H1 (cell line): Measurements from ENCODE around the gene SLC11A1. TPM values are rescaled to one million over a fixed set of nuclear protein-coding genes. Genes with fewer than 3 reads are reported as not detected.

Experiments used
- CEBPB ChIP-seq: IDR thresholded peaks from 2 replicates; pipeline ENCODE4 v1.6.1; 2012; ENCODE audit warnings: low read depth, low read length
- E2F6 ChIP-seq: IDR thresholded peaks from 2 replicates; pipeline ENCODE4 v1.6.1; 2012; ENCODE audit warnings: inconsistent platforms
- MAFK ChIP-seq: IDR thresholded peaks from 2 replicates; pipeline ENCODE4 v1.6.1; 2012; ENCODE audit warnings: low read depth, mild to moderate bottlenecking, improper control_type of control experiment, low read length
- SP2 ChIP-seq: IDR thresholded peaks from 2 replicates; pipeline ENCODE4 v1.6.1; 2012; ENCODE audit warnings: mild to moderate bottlenecking, low read length, inconsistent platforms
- TCF12 ChIP-seq: IDR thresholded peaks from 2 replicates; pipeline ENCODE4 v1.6.1; 2011; ENCODE audit warnings: low read depth, mild to moderate bottlenecking, low read length
- polyA plus RNA-seq, 7 experiments: library from polyadenylated mRNA; depleted of rRNA in 3 of 7; stranded (reverse) in 5 of 7; unstranded in 2 of 7; fragments of >200 nt in 5 of 7; fragments of 200-250 nt in 2 of 7; gene quantifications; 1 replicate in 5 of 7; 2 replicates in 1 of 7; 4 replicates in 1 of 7; pipeline versions ENCODE4 v1.2.1 to v1.2.3, GENCODE V29; 2011 to 2013; ENCODE audit warnings: missing spikeins in 2 of 7, mixed read lengths in 2 of 7
- total RNA-seq: library from RNA; stranded (reverse); fragmentation: NEBNext Ultra II Directional; extraction: Animal tissue kit (Norgen Biotek cat#: 25700); gene quantifications from 2 replicates; pipeline ENCODE4 v1.2.1, GENCODE V29; 2021

SLC11A1 gene
- total and polyA plus RNA-seq, 2 of the 8 experiments (the other 6 are each of a cell fraction or from before 2014, with no cell fraction given), result 0.20 to 0.43 TPM

- TF ChIP-seq E2F6 (no peak), CEBPB (no peak), SP2 (no peak), TCF12 (no peak), MAFK (no peak)
- TF ChIP-seq, all 59 proteins: peak for 0
Measured at GRCh38 chr2:218407717-218408116, 25.6 kb downstream of the SLC11A1 start (continued).
